Stimulated activated naive CD8-positive, alpha-beta T cell treated with anti-CD3 and anti-CD28 coated beads, Interleukin-15, Interleukin-2, amounts not matched to agents 100 ng/mL and 50 ng/mL, for 24 hours (primary cell): Measurements from ENCODE around the gene MRE11.

ENCODE experiments used
- H3K27ac Mint-ChIP-seq: one replicate; pipeline ENCODE4 v1.8.0; 2021; ENCODE audit warnings: mild to moderate bottlenecking, mixed read lengths
- H3K27me3 Mint-ChIP-seq: one replicate; pipeline ENCODE4 v1.8.0; 2021; ENCODE audit warnings: mixed read lengths
- H3K36me3 Mint-ChIP-seq: one replicate; pipeline ENCODE4 v1.8.0; 2021; ENCODE audit warnings: low read depth, mixed read lengths
- H3K4me1 Mint-ChIP-seq: one replicate; pipeline ENCODE4 v1.8.0; 2021; ENCODE audit warnings: low read depth, mixed read lengths
- H3K4me3 Mint-ChIP-seq: one replicate; pipeline ENCODE4 v1.8.0; 2021; ENCODE audit warnings: mild to moderate bottlenecking, mixed read lengths
- H3K9me3 Mint-ChIP-seq: one replicate; pipeline ENCODE4 v1.8.0; 2021; ENCODE audit warnings: mixed read lengths

The MRE11 gene

GRCh38 chr11:94493281-94494125 lies at the start of gene MRE11, which contains the start of gene ANKRD49:
MRE11 (minus strand) TSS chr11:94493844; CDS start chr11:94492801, 1,043 bp downstream.
ANKRD49 (plus strand) TSS chr11:94493984; CDS start chr11:94496694, 2,710 bp downstream.
- H3K4me3 Mint-ChIP-seq: peak within 1 kb of the TSS; percentile 93
- H3K27ac Mint-ChIP-seq: peak within 1 kb of the TSS; percentile 97

GRCh38 chr11:94539420-94539819 lies 45.8 kb upstream of the MRE11 start:
- Mint-ChIP-seq H3K9me3 (no peaks in the 10 kb centered on the region), H3K4me3 (no peak overlapping the region), H3K27ac (no peak overlapping the region), H3K4me1 (peaks cover 8% of the 10 kb centered on the region), H3K36me3 (no peaks in the 10 kb centered on the region), H3K27me3 (peaks cover 15% of the 10 kb centered on the region)

More at GRCh38 chr11:94493281-94494125, at the start of gene MRE11, which contains the start of gene ANKRD49:
- H3K36me3 Mint-ChIP-seq: peaks cover 42% of the 10 kb centered on the region
- H3K9me3 Mint-ChIP-seq: no peaks in the 10 kb centered on the region
- H3K27me3 Mint-ChIP-seq: no peaks in the 10 kb centered on the region
- peaks cover 34% of the 10 kb centered on the region for H3K4me1 Mint-ChIP-seq

GRCh38 chr11:94537031-94537600 lies 43.5 kb upstream of the MRE11 start:
- H3K4me3 Mint-ChIP-seq: no peak overlapping the region
- H3K4me1 Mint-ChIP-seq: no peaks in the 10 kb centered on the region
- H3K27me3 Mint-ChIP-seq: peaks cover 25% of the 10 kb centered on the region

GRCh38 chr11:94536386-94536785 lies 42.7 kb upstream of the MRE11 start:
- no peak overlapping the region for H3K4me3 Mint-ChIP-seq
- H3K4me1 Mint-ChIP-seq: no peaks in the 10 kb centered on the region
- H3K27me3 Mint-ChIP-seq: peaks cover 29% of the 10 kb centered on the region
- no peaks in the 10 kb centered on the region for H3K9me3 Mint-ChIP-seq
- no peak overlapping the region for H3K27ac Mint-ChIP-seq
- no peaks in the 10 kb centered on the region for H3K36me3 Mint-ChIP-seq

More at GRCh38 chr11:94537031-94537600, 43.5 kb upstream of the MRE11 start:
- no peaks in the 10 kb centered on the region for H3K36me3 Mint-ChIP-seq
- H3K27ac Mint-ChIP-seq: no peak overlapping the region
- H3K9me3 Mint-ChIP-seq: no peaks in the 10 kb centered on the region

GRCh38 chr11:94533696-94534630 lies 40.3 kb upstream of the MRE11 start:
- no peaks in the 10 kb centered on the region for H3K36me3 Mint-ChIP-seq
- H3K4me1 Mint-ChIP-seq: no peaks in the 10 kb centered on the region
- H3K4me3 Mint-ChIP-seq: no peak overlapping the region
- no peak overlapping the region for H3K27ac Mint-ChIP-seq
- peaks cover 39% of the 10 kb centered on the region for H3K27me3 Mint-ChIP-seq
- H3K9me3 Mint-ChIP-seq: no peaks in the 10 kb centered on the region

- Mint-ChIP-seq H3K27ac (no peak overlapping the region), H3K36me3 (no peaks in the 10 kb centered on the region)
These were observed 39.6 kb upstream of the MRE11 start for GRCh38 chr11:94533206-94533605.

GRCh38 chr11:94532211-94532610 lies 38.6 kb upstream of the MRE11 start:
- Mint-ChIP-seq H3K9me3 (no peaks in the 10 kb centered on the region), H3K36me3 (no peaks in the 10 kb centered on the region), H3K4me3 (no peak overlapping the region), H3K4me1 (no peaks in the 10 kb centered on the region), H3K27me3 (peaks cover 46% of the 10 kb centered on the region), H3K27ac (no peak overlapping the region)

More at GRCh38 chr11:94533206-94533605, 39.6 kb upstream of the MRE11 start:
- H3K27me3 Mint-ChIP-seq: peaks cover 44% of the 10 kb centered on the region
- no peaks in the 10 kb centered on the region for H3K9me3 Mint-ChIP-seq
- H3K4me3 Mint-ChIP-seq: no peak overlapping the region
- H3K4me1 Mint-ChIP-seq: no peaks in the 10 kb centered on the region

- Mint-ChIP-seq H3K36me3 (no peaks in the 10 kb centered on the region), H3K4me3 (no peak overlapping the region), H3K9me3 (no peaks in the 10 kb centered on the region), H3K4me1 (no peaks in the 10 kb centered on the region), H3K27ac (no peak overlapping the region), H3K27me3 (peaks cover 51% of the 10 kb centered on the region)
These were observed 34.9 kb upstream of the MRE11 start for GRCh38 chr11:94528551-94528950.

GRCh38 chr11:94526645-94527438 lies 33.2 kb upstream of the MRE11 start:
- no peaks in the 10 kb centered on the region for H3K36me3 Mint-ChIP-seq

GRCh38 chr11:94525546-94526324 lies 32.1 kb upstream of the MRE11 start:
- peaks cover 40% of the 10 kb centered on the region for H3K27me3 Mint-ChIP-seq
- H3K4me1 Mint-ChIP-seq: no peaks in the 10 kb centered on the region
- no peak overlapping the region for H3K4me3 Mint-ChIP-seq
- no peak overlapping the region for H3K27ac Mint-ChIP-seq
- H3K9me3 Mint-ChIP-seq: no peaks in the 10 kb centered on the region
- no peaks in the 10 kb centered on the region for H3K36me3 Mint-ChIP-seq

More at GRCh38 chr11:94526645-94527438, 33.2 kb upstream of the MRE11 start:
- no peak overlapping the region for H3K4me3 Mint-ChIP-seq
- peaks cover 48% of the 10 kb centered on the region for H3K27me3 Mint-ChIP-seq
- no peaks in the 10 kb centered on the region for H3K9me3 Mint-ChIP-seq
- no peak overlapping the region for H3K27ac Mint-ChIP-seq
- H3K4me1 Mint-ChIP-seq: no peaks in the 10 kb centered on the region

- H3K27ac Mint-ChIP-seq: no peak overlapping the region
- H3K4me1 Mint-ChIP-seq: no peaks in the 10 kb centered on the region
- H3K9me3 Mint-ChIP-seq: no peaks in the 10 kb centered on the region
- H3K4me3 Mint-ChIP-seq: no peak overlapping the region
- peaks cover 33% of the 10 kb centered on the region for H3K27me3 Mint-ChIP-seq
- H3K36me3 Mint-ChIP-seq: no peaks in the 10 kb centered on the region
These were observed 30.7 kb upstream of the MRE11 start for GRCh38 chr11:94524341-94524740.

GRCh38 chr11:94521684-94522083 lies 28.0 kb upstream of the MRE11 start:
- Mint-ChIP-seq H3K27ac (no peak overlapping the region), H3K9me3 (no peaks in the 10 kb centered on the region), H3K4me3 (no peak overlapping the region), H3K4me1 (no peaks in the 10 kb centered on the region), H3K27me3 (peaks cover 16% of the 10 kb centered on the region), H3K36me3 (no peaks in the 10 kb centered on the region)

- H3K27me3 Mint-ChIP-seq: peaks cover 24% of the 10 kb centered on the region
- no peak overlapping the region for H3K4me3 Mint-ChIP-seq
- H3K36me3 Mint-ChIP-seq: no peaks in the 10 kb centered on the region
- no peak overlapping the region for H3K27ac Mint-ChIP-seq
- H3K4me1 Mint-ChIP-seq: no peaks in the 10 kb centered on the region
- no peaks in the 10 kb centered on the region for H3K9me3 Mint-ChIP-seq
These were observed 25.9 kb upstream of the MRE11 start for GRCh38 chr11:94519478-94520084.
